H1 (cell line): Measurements from ENCODE around the gene COX6A1. TPM values are rescaled to one million over a fixed set of nuclear protein-coding genes. Genes with fewer than 3 reads are reported as not detected.

Experiments
- CTCF ChIA-PET: fragments of 300-600 bp; sonication (Branson Sonifier 250); formaldehyde crosslinking; loops from one replicate; lab custom pipeline; 2021; ENCODE audit not compliant: partially characterized antibody; lab: Charles Lee
- POLR2A ChIA-PET: fragments of 300-600 bp; sonication (Branson Sonifier 250); formaldehyde crosslinking; loops from one replicate; lab custom pipeline; 2021; ENCODE audit warnings: inconsistent platforms; ENCODE audit not compliant: partially characterized antibody; lab: Charles Lee
- DNase-seq, 2 experiments: peaks; one replicate each; pipeline versions ENCODE4 v3.0.0 to v3.0.0-alpha.2; 2010 to 2022; ENCODE audit warnings: low spot score in 2 of 2, low read depth in 1 of 2, mixed read lengths in 1 of 2
- FAIRE-seq: peaks from 2 replicates; lab custom pipeline; 2011; peaks lifted over from hg19 to GRCh38; lab: Jason Lieb, UNC
- H2AFZ ChIP-seq: 2 replicates; pipeline ENCODE4 v1.8.1; 2012; ENCODE audit warnings: low read length, inconsistent platforms
- H2AK5ac ChIP-seq: 2 replicates; pipeline ENCODE4 v1.6.1; 2013; ENCODE audit warnings: low read depth, low read length
- H2BK120ac ChIP-seq: replicated peaks from 2 replicates; pipeline ENCODE3; 2013; ENCODE audit warnings: low read depth, low read length, inconsistent platforms
- H2BK12ac ChIP-seq: 2 replicates; pipeline ENCODE4 v1.6.1; 2013; ENCODE audit warnings: low read depth, low read length
- H2BK15ac ChIP-seq: 2 replicates; pipeline ENCODE4 v1.6.1; 2013; ENCODE audit warnings: low read length
- H2BK20ac ChIP-seq: 2 replicates; pipeline ENCODE4 v1.6.1; 2013; ENCODE audit warnings: low read length
- H2BK5ac ChIP-seq: 2 replicates; pipeline ENCODE4 v1.6.1; 2013; ENCODE audit warnings: low read depth, low read length
- H3K14ac ChIP-seq: 2 replicates; pipeline ENCODE4 v1.6.1; 2013; ENCODE audit warnings: inconsistent platforms; ENCODE audit not compliant: insufficient read length
- H3K18ac ChIP-seq: 2 replicates; pipeline ENCODE4 v1.6.1; 2013; ENCODE audit warnings: low read length; ENCODE audit errors: extremely low read depth
- H3K23ac ChIP-seq: 2 replicates; pipeline ENCODE4 v1.6.1; 2013; ENCODE audit warnings: inconsistent platforms; ENCODE audit not compliant: insufficient read length
- H3K23me2 ChIP-seq: 2 replicates; pipeline ENCODE4 v1.6.1; 2013; ENCODE audit warnings: low read depth, low read length
- H3K27ac ChIP-seq: 2 replicates; pipeline ENCODE4 v1.6.1; 2011; ENCODE audit warnings: low read depth, low read length, inconsistent platforms
- H3K27me3 ChIP-seq, 4 experiments: replicated peaks in 1 of 4; 1 replicate in 1 of 4; 2 replicates in 3 of 4; pipeline versions ENCODE4 v1.6.1 to v1.8.1; 2011 to 2013; ENCODE audit warnings: low read length in 3 of 4, mild to moderate bottlenecking in 3 of 4, inconsistent platforms in 2 of 4, mixed read lengths in 2 of 4, moderate library complexity in 1 of 4; ENCODE audit not compliant: control insufficient read depth in 3 of 4, insufficient read depth in 3 of 4; ENCODE audit errors: extremely low read depth in 1 of 4
- H3K36me3 ChIP-seq, 4 experiments: 2 replicates each; pipeline versions ENCODE4 v1.6.1 to v1.8.1; 2011 to 2013; ENCODE audit warnings: mild to moderate bottlenecking in 4 of 4, low read length in 3 of 4, moderate library complexity in 2 of 4, control low read depth in 1 of 4, inconsistent platforms in 1 of 4; ENCODE audit not compliant: insufficient read depth in 4 of 4, control insufficient read depth in 2 of 4
- H3K4ac ChIP-seq: replicated peaks from 2 replicates; pipeline ENCODE3; 2013; ENCODE audit warnings: low read length, low read depth, mixed read lengths, inconsistent platforms; ENCODE audit not compliant: insufficient read length
- H3K4me1 ChIP-seq, 4 experiments: replicated peaks in 1 of 4; 1 replicate in 1 of 4; 2 replicates in 3 of 4; pipeline versions ENCODE4 v1.6.1 to v1.8.1; 2011 to 2013; ENCODE audit warnings: low read length in 3 of 4, inconsistent platforms in 2 of 4, mixed read lengths in 1 of 4; ENCODE audit not compliant: insufficient read depth in 4 of 4, control insufficient read depth in 3 of 4
- H3K4me2 ChIP-seq, 2 experiments: 2 replicates each; pipeline versions ENCODE4 v1.6.1 to v1.8.1; 2011 to 2013; ENCODE audit warnings: low read depth in 2 of 2, low read length in 2 of 2, control low read depth in 1 of 2, inconsistent platforms in 1 of 2, mild to moderate bottlenecking in 1 of 2; ENCODE audit not compliant: insufficient read depth in 1 of 2
- H3K4me3 ChIP-seq, 4 experiments: fragments of 200-600, 300-600 bp in 1 of 4; sonication (generic), shearing (Covaris generic), sonication (Bioruptor Twin) in 1 of 4; 2 replicates each; pipeline versions ENCODE4 v1.5.1 to v1.8.1; 2011 to 2016; ENCODE audit warnings: low read length in 4 of 4, low read depth in 3 of 4, control low read depth in 2 of 4, inconsistent platforms in 2 of 4, mild to moderate bottlenecking in 2 of 4, mixed read lengths in 1 of 4, moderate library complexity in 1 of 4; ENCODE audit not compliant: insufficient read depth in 2 of 4; ENCODE audit errors: extremely low read depth in 1 of 4
- H3K56ac ChIP-seq: replicated peaks from 2 replicates; pipeline ENCODE3; 2013; ENCODE audit warnings: low read depth, mild to moderate bottlenecking, mixed read lengths, low read length, inconsistent platforms; ENCODE audit not compliant: insufficient read length
- H3K79me1 ChIP-seq: 2 replicates; pipeline ENCODE4 v1.6.1; 2013; ENCODE audit warnings: low read depth, low read length, control low read depth
- H3K79me2 ChIP-seq, 2 experiments: 2 replicates each; pipeline versions ENCODE4 v1.6.1 to v1.8.1; 2012 to 2013; ENCODE audit warnings: low read length in 2 of 2, mild to moderate bottlenecking in 2 of 2, inconsistent platforms in 1 of 2; ENCODE audit not compliant: insufficient read depth in 2 of 2, control insufficient read depth in 1 of 2
- H3K9ac ChIP-seq, 4 experiments: replicated peaks in 1 of 4; 1 replicate in 1 of 4; 2 replicates in 3 of 4; pipeline versions ENCODE4 v1.6.1 to v1.8.1; 2011 to 2013; ENCODE audit warnings: low read depth in 3 of 4, low read length in 3 of 4, control low read depth in 2 of 4, mild to moderate bottlenecking in 2 of 4, moderate library complexity in 2 of 4, inconsistent platforms in 1 of 4; ENCODE audit errors: extremely low read depth in 1 of 4
- H3K9me3 ChIP-seq, 2 experiments: 2 replicates each; pipeline versions ENCODE4 v1.6.1 to v1.8.1; 2012 to 2013; ENCODE audit warnings: mild to moderate bottlenecking in 2 of 2, moderate library complexity in 2 of 2, control low read depth in 1 of 2, inconsistent platforms in 1 of 2, low read depth in 1 of 2, low read length in 1 of 2, mixed read lengths in 1 of 2; ENCODE audit not compliant: insufficient read depth in 2 of 2
- H4K20me1 ChIP-seq, 2 experiments: replicated peaks in 1 of 2; 2 replicates each; pipeline versions ENCODE3 to v1.8.1; 2011 to 2013; ENCODE audit warnings: inconsistent platforms in 2 of 2, low read length in 2 of 2, mild to moderate bottlenecking in 1 of 2; ENCODE audit not compliant: insufficient read depth in 2 of 2, control insufficient read depth in 1 of 2
- H4K5ac ChIP-seq: 2 replicates; pipeline ENCODE4 v1.6.1; 2013; ENCODE audit warnings: low read length, low read depth, mixed read lengths, inconsistent platforms; ENCODE audit not compliant: insufficient read length
- H4K8ac ChIP-seq: 2 replicates; pipeline ENCODE4 v1.8.0; 2013; ENCODE audit warnings: mild to moderate bottlenecking, moderate library complexity, low read length, inconsistent platforms; ENCODE audit not compliant: insufficient read depth; ENCODE audit errors: extremely low read depth
- H4K91ac ChIP-seq: replicated peaks from 2 replicates; pipeline ENCODE3; 2013; ENCODE audit warnings: low read length, mixed read lengths, inconsistent platforms; ENCODE audit not compliant: insufficient read length
- KDM1A ChIP-seq: fragments of 200-600, 300-600 bp; sonication (generic); IDR thresholded peaks from 2 replicates; pipeline ENCODE4 v1.7.1; 2016; ENCODE audit warnings: mild to moderate bottlenecking, low read length, borderline replicate concordance
- TAF7 ChIP-seq: optimal IDR thresholded peaks from 2 replicates; pipeline ENCODE3; 2011; ENCODE audit warnings: low read depth, mild to moderate bottlenecking, inconsistent platforms, low read length, moderate library complexity, borderline replicate concordance
- ZNF274 ChIP-seq: IDR thresholded peaks from 2 replicates; pipeline ENCODE4 v1.7.0; 2012; ENCODE audit warnings: low read length, borderline replicate concordance; ENCODE audit errors: extremely low read depth
- WGBS, 2 experiments: shearing (Covaris generic) in 1 of 2; methylation state at CpG; one replicate each; pipeline versions ENCODE4 v1.1.6 to v1.1.7; 2013 to 2015; ENCODE audit warnings: low lambda C conversion rate in 2 of 2, mixed read lengths in 2 of 2, inconsistent platforms in 1 of 2, low coverage in 1 of 2, missing lambda C conversion rate in 1 of 2; ENCODE audit not compliant: insufficient replicate concordance in 2 of 2, insufficient coverage in 1 of 2, insufficient read length in 1 of 2; ENCODE audit errors: extremely low coverage in 1 of 2, missing lambda C conversion rate in 1 of 2; 5-methylcytosine and 5-hydroxymethylcytosine counted together
- polyA plus RNA-seq, 7 experiments: library from polyadenylated mRNA; depleted of rRNA in 3 of 7; stranded (reverse) in 5 of 7; unstranded in 2 of 7; fragments of >200 nt in 5 of 7; fragments of 200-250 nt in 2 of 7; gene quantifications; 1 replicate in 5 of 7; 2 replicates in 1 of 7; 4 replicates in 1 of 7; pipeline versions ENCODE4 v1.2.1 to v1.2.3, GENCODE V29; 2011 to 2013; ENCODE audit warnings: missing spikeins in 2 of 7, mixed read lengths in 2 of 7
- total RNA-seq: library from RNA; stranded (reverse); fragmentation: NEBNext Ultra II Directional; extraction: Animal tissue kit (Norgen Biotek cat#: 25700); gene quantifications from 2 replicates; pipeline ENCODE4 v1.2.1, GENCODE V29; 2021

COX6A1 gene
- total and polyA plus RNA-seq, 2 of the 8 experiments (the other 6 are each of a cell fraction or from before 2014, with no cell fraction given): 437 to 2,792 TPM

GRCh38 chr12:120406553-120406952, 31.4 kb upstream of the COX6A1 start:
- Histone ChIP-seq H3K14ac (no peak overlapping the region), H3K18ac (no peak overlapping the region), H3K23ac (no peak overlapping the region), H3K27me3 (no peaks in the 10 kb centered on the region), H2BK12ac (no peak overlapping the region), H2BK15ac (no peak overlapping the region), H3K36me3 (no peaks in the 10 kb centered on the region), H3K27ac (no peak overlapping the region), H3K9ac (no peak overlapping the region), H4K8ac (no peak overlapping the region), H3K56ac (no peak overlapping the region), H3K4ac (no peak overlapping the region)
- POLR2A ChIA-PET: interaction anchor here (1.9 to 2.4 kb wide), 2 partner anchors 12 to 17 kb away, joined by 8 to 10 read pairs; no protein-coding TSS in a partner anchor
- CTCF ChIA-PET: interaction anchor here (1.0 to 2.5 kb wide), 7 partner anchors 21 to 60 kb away, joined by 3 to 8 read pairs (median 3); no protein-coding TSS in a partner anchor
- FAIRE-seq: no peak
- 96% methylated on average over 3 of the region's 3 CpGs; no CpG with 5 or more reads in 1 of the 2 experiments for WGBS, 2 experiments
- TF ChIP-seq ZNF274 (no peak), KDM1A (peak; percentile 84; the same call in 1 of the 2 replicates), TAF7 (no peak)
- TF ChIP-seq, all 59 proteins: peak for 1
- Histone ChIP-seq H3K4me3 (no peak overlapping the region), H2BK20ac (no peak overlapping the region), H4K20me1 (no peaks in the 10 kb centered on the region), H2AFZ (no peak overlapping the region), H3K79me1 (no peaks in the 10 kb centered on the region), H2BK120ac (no peak overlapping the region), H2BK5ac (no peak overlapping the region), H3K9me3 (no peaks in the 10 kb centered on the region), H3K4me2 (no peak overlapping the region), H2AK5ac (no peak overlapping the region), H4K91ac (no peak overlapping the region), H3K23me2 (no peaks in the 10 kb centered on the region), H3K4me1 (peaks cover 1 to 7% (median 6%) of the 10 kb centered on the region in 4 experiments), H4K5ac (no peak overlapping the region), H3K79me2 (no peaks in the 10 kb centered on the region)
- no peak for DNase-seq
